PFSK-1 (cell line): Measurements from ENCODE around the gene TTC36.

Experiments
- FOXP2 ChIP-seq: optimal IDR thresholded peaks from 2 replicates; pipeline ENCODE3; 2011; ENCODE audit warnings: borderline replicate concordance, control low read depth, inconsistent platforms; ENCODE audit not compliant: insufficient read depth; ENCODE audit errors: extremely low read length, extremely low read depth
- POLR2AphosphoS5 ChIP-seq: IDR thresholded peaks from 2 replicates; pipeline ENCODE4 v1.6.1; 2012; ENCODE audit warnings: low read depth, mild to moderate bottlenecking, control low read depth, low read length, moderate library complexity
- SIN3A ChIP-seq: IDR thresholded peaks from 2 replicates; pipeline ENCODE4 v1.6.1; 2012; ENCODE audit warnings: mild to moderate bottlenecking, low read length, moderate library complexity, borderline replicate concordance; ENCODE audit not compliant: insufficient read depth
- TAF1 ChIP-seq: IDR thresholded peaks from 2 replicates; pipeline ENCODE4 v1.6.1; 2012; ENCODE audit warnings: low read length, control low read depth, borderline replicate concordance; ENCODE audit not compliant: insufficient read depth
- TF ChIP-seq, protein P1 (sequence below), 2 experiments: IDR thresholded peaks; 2 replicates each; pipeline versions ENCODE4 v1.6.1 to v1.8.0; 2011 to 2012; ENCODE audit warnings: low read depth in 2 of 2, low read length in 2 of 2, control low read depth in 1 of 2, inconsistent platforms in 1 of 2, mild to moderate bottlenecking in 1 of 2, moderate library complexity in 1 of 2; ENCODE audit not compliant: insufficient read depth in 1 of 2

DNA sequence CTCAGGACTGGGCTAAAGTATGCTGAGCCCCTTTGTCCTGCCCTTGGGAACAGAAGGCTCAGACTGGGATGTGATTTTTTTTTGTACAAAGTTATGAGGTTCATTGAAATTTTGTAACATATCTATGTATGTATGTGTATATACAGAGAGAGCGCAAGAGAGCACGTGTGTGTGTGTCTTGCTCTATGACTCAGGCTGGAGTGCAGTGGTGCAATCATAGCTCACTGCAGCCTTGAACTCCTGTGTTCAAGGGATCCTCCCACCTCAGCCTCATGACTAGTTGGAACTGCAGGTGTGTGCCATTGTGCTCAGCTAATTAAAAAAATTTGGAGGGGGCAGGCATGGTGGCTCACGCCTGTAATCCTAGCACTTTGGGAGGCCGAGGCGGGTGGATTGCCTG is 9.5 kb downstream of the TTC36 start:
- TF ChIP-seq POLR2AphosphoS5 (no peak), TAF1 (no peak), FOXP2 (no peak), SIN3A (no peak)
- TF ChIP-seq, protein P1, sequence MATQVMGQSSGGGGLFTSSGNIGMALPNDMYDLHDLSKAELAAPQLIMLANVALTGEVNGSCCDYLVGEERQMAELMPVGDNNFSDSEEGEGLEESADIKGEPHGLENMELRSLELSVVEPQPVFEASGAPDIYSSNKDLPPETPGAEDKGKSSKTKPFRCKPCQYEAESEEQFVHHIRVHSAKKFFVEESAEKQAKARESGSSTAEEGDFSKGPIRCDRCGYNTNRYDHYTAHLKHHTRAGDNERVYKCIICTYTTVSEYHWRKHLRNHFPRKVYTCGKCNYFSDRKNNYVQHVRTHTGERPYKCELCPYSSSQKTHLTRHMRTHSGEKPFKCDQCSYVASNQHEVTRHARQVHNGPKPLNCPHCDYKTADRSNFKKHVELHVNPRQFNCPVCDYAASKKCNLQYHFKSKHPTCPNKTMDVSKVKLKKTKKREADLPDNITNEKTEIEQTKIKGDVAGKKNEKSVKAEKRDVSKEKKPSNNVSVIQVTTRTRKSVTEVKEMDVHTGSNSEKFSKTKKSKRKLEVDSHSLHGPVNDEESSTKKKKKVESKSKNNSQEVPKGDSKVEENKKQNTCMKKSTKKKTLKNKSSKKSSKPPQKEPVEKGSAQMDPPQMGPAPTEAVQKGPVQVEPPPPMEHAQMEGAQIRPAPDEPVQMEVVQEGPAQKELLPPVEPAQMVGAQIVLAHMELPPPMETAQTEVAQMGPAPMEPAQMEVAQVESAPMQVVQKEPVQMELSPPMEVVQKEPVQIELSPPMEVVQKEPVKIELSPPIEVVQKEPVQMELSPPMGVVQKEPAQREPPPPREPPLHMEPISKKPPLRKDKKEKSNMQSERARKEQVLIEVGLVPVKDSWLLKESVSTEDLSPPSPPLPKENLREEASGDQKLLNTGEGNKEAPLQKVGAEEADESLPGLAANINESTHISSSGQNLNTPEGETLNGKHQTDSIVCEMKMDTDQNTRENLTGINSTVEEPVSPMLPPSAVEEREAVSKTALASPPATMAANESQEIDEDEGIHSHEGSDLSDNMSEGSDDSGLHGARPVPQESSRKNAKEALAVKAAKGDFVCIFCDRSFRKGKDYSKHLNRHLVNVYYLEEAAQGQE (IDR thresholded peaks at IDR 0.05; ENCODE audit: insufficient read depth in 1 of 2, low read depth in 2 of 2, low read length in 2 of 2) = no peak
